Neural progenitor cell (in vitro differentiated cells): ENCODE measurements around the gene SIGLEC10. TPM values are rescaled to one million over a fixed set of nuclear protein-coding genes. Genes with fewer than 3 reads are reported as not detected.

ENCODE experiments used
- DNase-seq: peaks from one replicate; pipeline ENCODE4 v3.0.0-alpha.2; 2016; ENCODE audit warnings: low spot score
- H2AFZ ChIP-seq: fragments of 200-600 bp; sonication (generic); replicated peaks from 2 replicates; pipeline ENCODE4 v1.6.1; 2016; ENCODE audit warnings: antibody characterized with exemption
- H3F3A ChIP-seq: fragments of 200-600 bp; sonication (generic); 2 replicates; pipeline ENCODE4 v1.6.1; 2016; ENCODE audit warnings: antibody characterized with exemption, low read depth
- H3K27ac ChIP-seq: fragments of 200-600 bp; sonication (generic); 2 replicates; pipeline ENCODE4 v1.5.1; 2016; ENCODE audit warnings: mild to moderate bottlenecking
- H3K27me3 ChIP-seq: fragments of 200-600 bp; sonication (generic); 2 replicates; pipeline ENCODE4 v1.6.1; 2016; ENCODE audit warnings: mild to moderate bottlenecking, moderate library complexity
- H3K36me3 ChIP-seq: fragments of 200-600 bp; sonication (generic); 2 replicates; pipeline ENCODE4 v1.5.1; 2016
- H3K4me1 ChIP-seq: fragments of 200-600 bp; sonication (generic); 2 replicates; pipeline ENCODE4 v1.6.1; 2016; ENCODE audit warnings: mixed run types
- H3K4me2 ChIP-seq: fragments of 200-600 bp; sonication (generic); 2 replicates; pipeline ENCODE4 v1.6.1; 2016
- H3K4me3 ChIP-seq: fragments of 200-600 bp; sonication (generic); 2 replicates; pipeline ENCODE4 v1.5.1; 2016
- H3K79me2 ChIP-seq: fragments of 200-600 bp; sonication (generic); 2 replicates; pipeline ENCODE4 v1.6.1; 2016; ENCODE audit warnings: low read depth
- H3K9ac ChIP-seq: fragments of 200-600 bp; sonication (generic); 2 replicates; pipeline ENCODE4 v1.6.1; 2016
- H3K9me3 ChIP-seq: fragments of 200-600 bp; sonication (generic); 2 replicates; pipeline ENCODE4 v1.5.1; 2016; ENCODE audit warnings: low read depth
- H4K20me1 ChIP-seq: fragments of 200-600 bp; sonication (generic); 2 replicates; pipeline ENCODE4 v1.6.1; 2016; ENCODE audit warnings: low read depth
- H3K27ac Mint-ChIP-seq: 3 replicates; pipeline ENCODE4 v1.8.0; 2021; ENCODE audit warnings: mixed read lengths
- H3K27me3 Mint-ChIP-seq: 2 replicates; pipeline ENCODE4 v1.8.0; 2022; ENCODE audit warnings: low read depth, mild to moderate bottlenecking, inconsistent platforms, moderate library complexity, mixed read lengths; ENCODE audit not compliant: insufficient read depth
- H3K36me3 Mint-ChIP-seq: 3 replicates; pipeline ENCODE4 v1.8.0; 2021; ENCODE audit warnings: mixed read lengths
- H3K4me1 Mint-ChIP-seq: 3 replicates; pipeline ENCODE4 v1.8.0; 2021; ENCODE audit warnings: mixed read lengths
- H3K4me3 Mint-ChIP-seq: 3 replicates; pipeline ENCODE4 v1.8.0; 2021; ENCODE audit warnings: mild to moderate bottlenecking, moderate library complexity, mixed read lengths
- H3K9me3 Mint-ChIP-seq: 3 replicates; pipeline ENCODE4 v1.8.0; 2020; ENCODE audit warnings: mixed read lengths
- EZH2 ChIP-seq: fragments of 200-600 bp; sonication (generic); IDR thresholded peaks from 2 replicates; pipeline ENCODE4 v1.6.1; 2017; ENCODE audit warnings: antibody characterized with exemption, mild to moderate bottlenecking, moderate library complexity
- EZH2phosphoT487 ChIP-seq: fragments of 200-600 bp; sonication (generic); IDR thresholded peaks from 2 replicates; pipeline ENCODE4 v1.6.1; 2017; ENCODE audit warnings: antibody characterized with exemption
- total RNA-seq: library from RNA; depleted of rRNA; stranded (reverse); fragments of >200 nt; gene quantifications from 2 replicates; pipeline ENCODE4 v1.2.3, GENCODE V29; 2015; ENCODE audit warnings: low replicate concordance
- TF ChIP-seq, protein P1 (sequence below): fragments of 200-600 bp; sonication (generic); IDR thresholded peaks from 2 replicates; pipeline ENCODE4 v1.5.1; 2017; ENCODE audit warnings: antibody characterized with exemption, mild to moderate bottlenecking

SIGLEC10 gene
- total RNA-seq, 1 donor from 2014 or later: not detected

DNA sequence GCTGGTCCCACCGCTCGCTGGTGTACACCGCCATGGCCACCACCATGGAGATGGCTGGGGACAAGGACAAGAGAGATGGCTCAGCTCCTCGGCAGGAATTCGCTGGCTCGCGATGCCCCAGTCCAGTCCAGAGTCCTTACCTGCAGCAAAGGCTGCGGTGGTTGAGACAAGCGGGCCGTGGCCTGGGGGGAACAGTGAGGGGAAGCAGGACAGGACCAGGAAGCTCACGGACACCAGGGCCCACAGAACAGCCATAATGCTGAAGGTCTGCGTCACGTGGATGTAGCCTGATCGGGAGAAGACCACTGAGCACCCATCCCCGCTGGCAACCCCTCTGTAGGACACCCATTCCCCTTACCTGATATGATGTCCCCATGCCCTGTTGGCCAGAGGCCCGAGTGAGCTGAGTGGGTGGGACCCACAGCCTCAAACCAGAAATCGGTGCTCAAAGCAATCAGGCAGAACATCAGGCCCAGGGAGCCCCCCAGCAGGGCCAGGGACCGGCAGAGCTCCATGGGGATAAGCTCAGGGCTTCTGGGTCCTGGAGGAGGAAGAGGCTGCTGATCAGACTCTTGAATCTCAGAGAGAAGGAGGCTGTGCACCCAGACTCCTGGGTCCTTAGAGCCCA is 45.3 kb downstream of the SIGLEC10 start:
- H3K27ac ChIP-seq: no peak overlapping the region
- no peaks in the 10 kb centered on the region for H3K9me3 ChIP-seq
- H3K4me3 Mint-ChIP-seq: no peak overlapping the region
- H3K36me3 Mint-ChIP-seq: no peaks in the 10 kb centered on the region
- H3K4me1 ChIP-seq: peaks cover 7% of the 10 kb centered on the region
- DNase-seq: no peak
- H3K9ac ChIP-seq: no peak overlapping the region
- H3K36me3 ChIP-seq: no peaks in the 10 kb centered on the region
- no peak overlapping the region for H3K4me2 ChIP-seq
- H3K27me3 Mint-ChIP-seq: peaks cover 14% of the 10 kb centered on the region
- no peak overlapping the region for H3K27ac Mint-ChIP-seq
- no peaks in the 10 kb centered on the region for H3K79me2 ChIP-seq
- H3K9me3 Mint-ChIP-seq: no peaks in the 10 kb centered on the region
- H3K27me3 ChIP-seq: no peaks in the 10 kb centered on the region
- TF ChIP-seq EZH2phosphoT487 (no peak), EZH2 (no peak)
- TF ChIP-seq, protein P1, sequence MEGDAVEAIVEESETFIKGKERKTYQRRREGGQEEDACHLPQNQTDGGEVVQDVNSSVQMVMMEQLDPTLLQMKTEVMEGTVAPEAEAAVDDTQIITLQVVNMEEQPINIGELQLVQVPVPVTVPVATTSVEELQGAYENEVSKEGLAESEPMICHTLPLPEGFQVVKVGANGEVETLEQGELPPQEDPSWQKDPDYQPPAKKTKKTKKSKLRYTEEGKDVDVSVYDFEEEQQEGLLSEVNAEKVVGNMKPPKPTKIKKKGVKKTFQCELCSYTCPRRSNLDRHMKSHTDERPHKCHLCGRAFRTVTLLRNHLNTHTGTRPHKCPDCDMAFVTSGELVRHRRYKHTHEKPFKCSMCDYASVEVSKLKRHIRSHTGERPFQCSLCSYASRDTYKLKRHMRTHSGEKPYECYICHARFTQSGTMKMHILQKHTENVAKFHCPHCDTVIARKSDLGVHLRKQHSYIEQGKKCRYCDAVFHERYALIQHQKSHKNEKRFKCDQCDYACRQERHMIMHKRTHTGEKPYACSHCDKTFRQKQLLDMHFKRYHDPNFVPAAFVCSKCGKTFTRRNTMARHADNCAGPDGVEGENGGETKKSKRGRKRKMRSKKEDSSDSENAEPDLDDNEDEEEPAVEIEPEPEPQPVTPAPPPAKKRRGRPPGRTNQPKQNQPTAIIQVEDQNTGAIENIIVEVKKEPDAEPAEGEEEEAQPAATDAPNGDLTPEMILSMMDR: no peak
- no peak overlapping the region for H3K4me3 ChIP-seq
- no peaks in the 10 kb centered on the region for H4K20me1 ChIP-seq
- peaks cover 9% of the 10 kb centered on the region for H3F3A ChIP-seq
- no peak overlapping the region for H2AFZ ChIP-seq
- peaks cover 5% of the 10 kb centered on the region for H3K4me1 Mint-ChIP-seq

DNA sequence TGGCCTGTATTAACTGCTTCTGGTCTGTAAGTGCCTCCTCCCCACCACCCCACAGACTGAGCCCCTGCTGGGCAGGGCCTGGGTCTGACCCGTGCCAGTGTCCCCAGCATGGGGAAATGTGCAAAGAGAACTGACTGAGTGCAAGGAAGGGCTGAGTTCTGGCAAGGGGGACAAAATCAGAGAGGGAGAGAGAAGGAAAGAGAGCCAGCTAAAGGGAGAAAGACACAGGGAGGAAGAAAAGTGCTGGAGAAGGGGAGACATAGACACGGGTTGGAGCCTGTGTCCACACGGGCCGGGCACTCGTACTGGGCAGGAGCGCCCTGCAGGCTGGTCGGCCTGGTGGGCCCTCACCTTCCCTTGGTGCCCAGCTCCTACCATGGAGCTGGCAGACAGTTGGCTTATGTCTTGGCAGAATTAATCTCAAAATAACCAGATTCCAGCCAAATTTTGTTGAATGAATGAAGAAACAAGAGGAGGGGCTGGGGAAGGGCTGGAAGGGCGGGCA is 46.2 kb downstream of the SIGLEC10 start:
- no peaks in the 10 kb centered on the region for H3K9me3 Mint-ChIP-seq
- peaks cover 5% of the 10 kb centered on the region for H3K4me1 Mint-ChIP-seq
- Histone ChIP-seq H3K79me2 (no peaks in the 10 kb centered on the region), H3K27me3 (no peaks in the 10 kb centered on the region), H3K9me3 (no peaks in the 10 kb centered on the region), H2AFZ (no peak overlapping the region), H4K20me1 (no peaks in the 10 kb centered on the region), H3K4me3 (no peak overlapping the region), H3K36me3 (no peaks in the 10 kb centered on the region), H3F3A (peaks cover 14% of the 10 kb centered on the region), H3K27ac (no peak overlapping the region), H3K4me1 (peaks cover 7% of the 10 kb centered on the region), H3K4me2 (no peak overlapping the region), H3K9ac (no peak overlapping the region)
- H3K36me3 Mint-ChIP-seq: no peaks in the 10 kb centered on the region
- H3K27ac Mint-ChIP-seq: no peak overlapping the region
- H3K27me3 Mint-ChIP-seq: peaks cover 13% of the 10 kb centered on the region
- TF ChIP-seq, protein P1: no peak
- no peak for TF ChIP-seq EZH2phosphoT487
- no peak for TF ChIP-seq EZH2
- no peak for DNase-seq
- peak overlapping the region; percentile 57 for H3K4me3 Mint-ChIP-seq

DNA sequence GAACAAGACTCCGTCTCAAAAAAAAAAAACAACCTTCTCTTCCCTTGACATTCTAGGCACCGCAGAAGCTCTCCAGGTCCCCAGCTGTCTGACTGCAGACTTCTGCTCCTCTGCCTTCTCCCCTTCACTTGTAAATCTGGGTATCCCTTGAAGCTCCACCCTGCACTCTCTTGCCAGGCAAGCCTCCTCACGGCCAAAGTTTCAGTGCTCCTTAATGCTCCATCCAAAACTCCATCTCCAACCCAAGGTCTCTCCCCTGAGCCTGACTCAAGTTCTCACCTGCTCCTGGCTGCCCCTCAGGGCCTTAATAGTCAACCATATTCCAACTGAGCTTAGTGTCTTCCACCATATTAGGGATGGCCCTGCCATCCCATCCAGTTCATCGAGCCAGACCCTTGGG is 47.2 kb downstream of the SIGLEC10 start:
- no peaks in the 10 kb centered on the region for H3K36me3 ChIP-seq
- H3K79me2 ChIP-seq: no peaks in the 10 kb centered on the region
- H3K4me3 ChIP-seq: no peak overlapping the region
- peak overlapping the region; percentile 4 for H3K27ac Mint-ChIP-seq
- H3F3A ChIP-seq: peaks cover 14% of the 10 kb centered on the region
- no peaks in the 10 kb centered on the region for H4K20me1 ChIP-seq
- no peak overlapping the region for H3K4me2 ChIP-seq
- H3K9me3 ChIP-seq: no peaks in the 10 kb centered on the region
- no peak overlapping the region for H2AFZ ChIP-seq
- peaks cover 7% of the 10 kb centered on the region for H3K4me1 ChIP-seq
- no peak for DNase-seq
- H3K4me1 Mint-ChIP-seq: peaks cover 13% of the 10 kb centered on the region
- peaks cover 13% of the 10 kb centered on the region for H3K27me3 Mint-ChIP-seq
- H3K9me3 Mint-ChIP-seq: no peaks in the 10 kb centered on the region
- H3K36me3 Mint-ChIP-seq: no peaks in the 10 kb centered on the region
- H3K27me3 ChIP-seq: no peaks in the 10 kb centered on the region
- TF ChIP-seq, protein P1: no peak
- TF ChIP-seq EZH2: no peak
- no peak for TF ChIP-seq EZH2phosphoT487
- H3K9ac ChIP-seq: no peak overlapping the region
- no peak overlapping the region for H3K27ac ChIP-seq
- H3K4me3 Mint-ChIP-seq: peak overlapping the region; percentile 50
